ENCODE data around the gene RAB40B. TPM values are rescaled to one million over a fixed set of nuclear protein-coding genes. Genes with fewer than 3 reads are reported as not detected.

The RAB40B gene
- total and polyA plus RNA-seq, 2 of the 13 experiments (the other 11 are each of a cell fraction or from before 2014, with no cell fraction given) = 6.2 to 6.5 TPM

DNA sequence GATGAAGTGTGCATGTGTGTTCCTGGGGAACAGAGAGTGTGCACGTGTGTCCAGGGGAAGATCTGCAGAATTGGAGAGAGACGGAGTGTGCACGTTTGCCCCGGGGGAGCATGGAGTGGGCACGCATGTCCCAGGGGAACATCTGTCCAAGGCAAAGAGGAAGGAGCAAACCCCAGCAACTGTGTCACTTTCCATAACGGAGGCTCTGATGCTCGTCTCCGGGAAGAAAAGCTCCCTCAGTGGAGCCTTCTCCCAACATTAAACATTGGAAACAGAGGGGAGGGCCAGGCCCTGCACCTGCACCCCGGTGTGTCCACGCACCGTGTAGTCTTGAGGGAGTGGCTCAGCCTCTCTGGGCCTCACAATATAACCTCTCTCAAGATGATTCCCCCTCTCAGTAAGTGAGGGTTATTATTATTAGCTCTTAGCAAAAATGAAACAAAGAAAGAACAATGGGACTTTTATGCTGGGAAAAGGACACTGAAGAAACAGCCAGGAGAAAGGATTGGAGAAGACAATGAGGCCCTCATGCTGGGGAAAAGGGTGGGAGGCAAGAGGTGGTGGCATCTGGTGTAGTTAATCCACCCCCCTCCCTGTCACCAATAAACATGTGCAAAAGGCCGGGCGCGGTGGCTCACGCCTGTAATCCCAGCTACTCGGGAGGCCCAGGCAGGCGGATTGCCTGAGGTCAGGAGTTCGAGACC is 7.6 kb downstream of the RAB40B start (continued):
- TF ChIP-seq, protein P1, sequence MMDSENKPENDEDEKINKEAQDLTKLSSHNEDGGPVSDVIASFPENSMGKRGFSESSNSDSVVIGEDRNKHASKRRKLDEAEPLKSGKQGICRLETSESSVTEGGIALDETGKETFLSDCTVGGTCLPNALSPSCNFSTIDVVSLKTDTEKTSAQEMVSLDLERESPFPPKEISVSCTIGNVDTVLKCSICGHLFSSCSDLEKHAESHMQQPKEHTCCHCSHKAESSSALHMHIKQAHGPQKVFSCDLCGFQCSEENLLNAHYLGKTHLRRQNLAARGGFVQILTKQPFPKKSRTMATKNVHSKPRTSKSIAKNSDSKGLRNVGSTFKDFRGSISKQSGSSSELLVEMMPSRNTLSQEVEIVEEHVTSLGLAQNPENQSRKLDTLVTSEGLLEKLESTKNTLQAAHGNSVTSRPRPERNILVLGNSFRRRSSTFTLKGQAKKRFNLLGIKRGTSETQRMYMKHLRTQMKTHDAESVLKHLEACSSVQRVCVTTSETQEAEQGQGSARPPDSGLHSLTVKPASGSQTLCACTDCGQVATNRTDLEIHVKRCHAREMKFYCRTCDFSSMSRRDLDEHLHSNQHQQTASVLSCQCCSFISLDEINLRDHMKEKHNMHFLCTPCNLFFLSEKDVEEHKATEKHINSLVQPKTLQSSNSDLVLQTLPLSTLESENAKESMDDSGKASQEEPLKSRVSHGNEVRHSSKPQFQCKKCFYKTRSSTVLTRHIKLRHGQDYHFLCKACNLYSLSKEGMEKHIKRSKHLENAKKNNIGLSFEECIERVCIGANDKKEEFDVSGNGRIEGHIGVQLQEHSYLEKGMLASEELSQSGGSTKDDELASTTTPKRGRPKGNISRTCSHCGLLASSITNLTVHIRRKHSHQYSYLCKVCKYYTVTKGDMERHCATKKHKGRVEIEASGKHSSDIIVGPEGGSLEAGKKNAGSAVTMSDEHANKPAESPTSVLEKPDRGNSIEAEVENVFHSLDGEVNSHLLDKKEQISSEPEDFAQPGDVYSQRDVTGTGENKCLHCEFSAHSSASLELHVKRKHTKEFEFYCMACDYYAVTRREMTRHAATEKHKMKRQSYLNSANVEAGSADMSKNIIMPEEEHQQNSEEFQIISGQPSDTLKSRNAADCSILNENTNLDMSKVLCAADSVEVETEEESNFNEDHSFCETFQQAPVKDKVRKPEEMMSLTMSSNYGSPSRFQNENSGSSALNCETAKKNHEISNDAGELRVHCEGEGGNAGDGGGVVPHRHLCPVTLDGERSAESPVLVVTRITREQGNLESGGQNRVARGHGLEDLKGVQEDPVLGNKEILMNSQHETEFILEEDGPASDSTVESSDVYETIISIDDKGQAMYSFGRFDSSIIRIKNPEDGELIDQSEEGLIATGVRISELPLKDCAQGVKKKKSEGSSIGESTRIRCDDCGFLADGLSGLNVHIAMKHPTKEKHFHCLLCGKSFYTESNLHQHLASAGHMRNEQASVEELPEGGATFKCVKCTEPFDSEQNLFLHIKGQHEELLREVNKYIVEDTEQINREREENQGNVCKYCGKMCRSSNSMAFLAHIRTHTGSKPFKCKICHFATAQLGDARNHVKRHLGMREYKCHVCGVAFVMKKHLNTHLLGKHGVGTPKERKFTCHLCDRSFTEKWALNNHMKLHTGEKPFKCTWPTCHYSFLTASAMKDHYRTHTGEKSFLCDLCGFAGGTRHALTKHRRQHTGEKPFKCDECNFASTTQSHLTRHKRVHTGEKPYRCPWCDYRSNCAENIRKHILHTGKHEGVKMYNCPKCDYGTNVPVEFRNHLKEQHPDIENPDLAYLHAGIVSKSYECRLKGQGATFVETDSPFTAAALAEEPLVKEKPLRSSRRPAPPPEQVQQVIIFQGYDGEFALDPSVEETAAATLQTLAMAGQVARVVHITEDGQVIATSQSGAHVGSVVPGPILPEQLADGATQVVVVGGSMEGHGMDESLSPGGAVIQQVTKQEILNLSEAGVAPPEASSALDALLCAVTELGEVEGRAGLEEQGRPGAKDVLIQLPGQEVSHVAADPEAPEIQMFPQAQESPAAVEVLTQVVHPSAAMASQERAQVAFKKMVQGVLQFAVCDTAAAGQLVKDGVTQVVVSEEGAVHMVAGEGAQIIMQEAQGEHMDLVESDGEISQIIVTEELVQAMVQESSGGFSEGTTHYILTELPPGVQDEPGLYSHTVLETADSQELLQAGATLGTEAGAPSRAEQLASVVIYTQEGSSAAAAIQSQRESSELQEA (CRISPR knock-in tag; IDR thresholded peaks at IDR 0.05; ENCODE audit: not compliant biosample characterization) = no peak

DNA sequence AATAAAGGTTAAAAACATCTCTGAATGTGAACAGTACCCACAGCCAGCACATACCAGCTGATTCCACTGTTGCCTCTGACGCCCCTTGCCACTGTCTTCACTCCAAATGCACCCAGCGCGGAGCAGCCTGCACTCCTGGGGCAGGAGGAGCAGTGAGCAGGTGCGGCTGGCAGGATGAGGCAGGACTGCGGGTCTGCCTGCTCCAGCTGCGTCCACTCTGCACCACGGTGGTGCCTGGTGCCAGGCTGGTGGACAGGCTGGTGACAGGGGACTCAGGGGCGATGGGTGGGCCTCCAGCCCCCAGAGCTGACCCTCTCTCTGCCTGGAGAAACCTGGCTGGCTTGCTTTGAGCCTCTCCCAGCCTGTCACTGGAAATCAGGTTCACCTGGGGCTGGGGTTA is 9.4 kb downstream of the RAB40B start:
- Histone ChIP-seq H3K27me3 (ENCODE audit: control insufficient read depth in 1 of 2, insufficient read depth in 2 of 2, low read length in 2 of 2) (no peaks in the 10 kb centered on the region), H3K79me2 (ENCODE audit: insufficient read depth, low read length) (no peaks in the 10 kb centered on the region), H3K27ac (ENCODE audit: extremely low read length, insufficient read depth, low read length) (no peak overlapping the region), H2AFZ (ENCODE audit: low read length) (no peak overlapping the region), H3K36me3 (replicated peaks in 1 of 2; ENCODE audit: control insufficient read depth in 1 of 2, insufficient read depth in 2 of 2, low read length in 2 of 2) (no peaks in the 10 kb centered on the region), H3K9ac (ENCODE audit: insufficient read depth, low read depth, low read length) (no peak overlapping the region), H3K4me1 (ENCODE audit: insufficient read depth, low read length) (peaks cover 22% of the 10 kb centered on the region), H3K4me2 (ENCODE audit: low read depth, low read length) (no peak overlapping the region), H4K20me1 (ENCODE audit: insufficient read depth, low read length) (no peaks in the 10 kb centered on the region), H3K9me3 (ENCODE audit: low read length) (peaks cover 1% of the 10 kb centered on the region), H3K4me3 (replicated peaks in 1 of 3; ENCODE audit: insufficient read depth in 1 of 3, low read depth in 2 of 3, low read length in 3 of 3) (no peak overlapping the region)
- ATAC-seq (no peak), FAIRE-seq (no peak), DNase-seq (ENCODE audit: low spot score) (no peak)
- intact Hi-C loops (cut with micrococcal nuclease; ENCODE audit: unreplicated experiment) (no loop called here), in situ Hi-C loops (cut with HindIII; ENCODE audit: extremely low pct_ligation_motif_present, low pct_unique_long_range_greater_than_20kb) (no loop called here)
- TF ChIP-seq, protein P2, sequence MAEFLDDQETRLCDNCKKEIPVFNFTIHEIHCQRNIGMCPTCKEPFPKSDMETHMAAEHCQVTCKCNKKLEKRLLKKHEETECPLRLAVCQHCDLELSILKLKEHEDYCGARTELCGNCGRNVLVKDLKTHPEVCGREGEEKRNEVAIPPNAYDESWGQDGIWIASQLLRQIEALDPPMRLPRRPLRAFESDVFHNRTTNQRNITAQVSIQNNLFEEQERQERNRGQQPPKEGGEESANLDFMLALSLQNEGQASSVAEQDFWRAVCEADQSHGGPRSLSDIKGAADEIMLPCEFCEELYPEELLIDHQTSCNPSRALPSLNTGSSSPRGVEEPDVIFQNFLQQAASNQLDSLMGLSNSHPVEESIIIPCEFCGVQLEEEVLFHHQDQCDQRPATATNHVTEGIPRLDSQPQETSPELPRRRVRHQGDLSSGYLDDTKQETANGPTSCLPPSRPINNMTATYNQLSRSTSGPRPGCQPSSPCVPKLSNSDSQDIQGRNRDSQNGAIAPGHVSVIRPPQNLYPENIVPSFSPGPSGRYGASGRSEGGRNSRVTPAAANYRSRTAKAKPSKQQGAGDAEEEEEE (CRISPR knock-in tag; IDR thresholded peaks at IDR 0.05; ENCODE audit: borderline replicate concordance) = no peak
- TF ChIP-seq RARA (CRISPR knock-in tag; IDR thresholded peaks at IDR 0.05) (no peak), HOXD1 (CRISPR knock-in tag; IDR thresholded peaks at IDR 0.05) (no peak), HNF4A (CRISPR knock-in tag; IDR thresholded peaks at IDR 0.05) (no peak), FOXP1 (IDR thresholded peaks at IDR 0.05) (no peak), FOXP1 (CRISPR knock-in tag; IDR thresholded peaks at IDR 0.05) (no peak)
- CTCF ChIA-PET (ENCODE audit: low intra/inter-chr PET ratio, low total read pairs) = no interaction called here
- POLR2A ChIA-PET = no interaction called here
- 81% methylated on average over 6 of the region's 8 CpGs for WGBS (ENCODE audit: low lambda C conversion rate)
- BruUV-seq (replicated peaks) = no TSS peak
